T-helper 22 cell (primary cell): ENCODE data around the gene SERPINB10.
"Not testable (repeated sequence)": the region's sequence is repeated elsewhere in the genome, so short reads cannot be mapped to it uniquely, and the experiment has no call there.

Source experiments
- DNase-seq: peaks from one replicate; pipeline ENCODE4 v3.0.0-alpha.2; 2020; ENCODE audit warnings: low read depth

The SERPINB10 gene

GRCh38 chr18:63892566-63892965 is 15.2 kb upstream of the SERPINB10 start:
- DNase-seq: no peak

- DNase-seq: no peak
Observed at GRCh38 chr18:63894106-63894772, 13.5 kb upstream of the SERPINB10 start.

- DNase-seq: no peak
Observed at GRCh38 chr18:63895190-63895589, 12.6 kb upstream of the SERPINB10 start.

- no peak for DNase-seq
Observed at GRCh38 chr18:63897072-63897471, 10.7 kb upstream of the SERPINB10 start.

GRCh38 chr18:63899206-63899605 is 8.6 kb upstream of the SERPINB10 start:
- DNase-seq: no peak

GRCh38 chr18:63903851-63904570 is 3.7 kb upstream of the SERPINB10 start:
- DNase-seq: no peak

- DNase-seq: no peak
Observed at GRCh38 chr18:63904694-63905093, 3.1 kb upstream of the SERPINB10 start.

GRCh38 chr18:63905361-63905760 is 2.4 kb upstream of the SERPINB10 start:
- DNase-seq: no peak

GRCh38 chr18:63906056-63906455 is 1.7 kb upstream of the SERPINB10 start:
- no peak for DNase-seq

- DNase-seq: no peak
Observed at GRCh38 chr18:63908858-63909257, 1.1 kb downstream of the SERPINB10 start.

GRCh38 chr18:63909870-63910269 is 2.1 kb downstream of the SERPINB10 start:
- DNase-seq: no peak

- DNase-seq: no peak
Observed at GRCh38 chr18:63917817-63918216, 10.1 kb downstream of the SERPINB10 start.

- DNase-seq: no peak
Observed at GRCh38 chr18:63922049-63922448, 14.3 kb downstream of the SERPINB10 start.

GRCh38 chr18:63924551-63924950 is 16.8 kb downstream of the SERPINB10 start:
- no peak for DNase-seq

GRCh38 chr18:63928331-63928730 is 20.6 kb downstream of the SERPINB10 start:
- DNase-seq: no peak

- not testable (repeated sequence) for DNase-seq
Observed at GRCh38 chr18:63929369-63929768, 21.6 kb downstream of the SERPINB10 start.

GRCh38 chr18:63930773-63931354 is 23.1 kb downstream of the SERPINB10 start:
- DNase-seq: no peak

- peak; percentile 19 for DNase-seq
Observed at GRCh38 chr18:63936156-63936931, 28.6 kb downstream of the SERPINB10 start.

- no peak for DNase-seq
Observed at GRCh38 chr18:63936932-63937393, 29.2 kb downstream of the SERPINB10 start.

- no peak for DNase-seq
Observed at GRCh38 chr18:63940008-63940407, 32.2 kb downstream of the SERPINB10 start.

- DNase-seq: not testable (repeated sequence)
Observed at GRCh38 chr18:63940543-63941050, 32.8 kb downstream of the SERPINB10 start.
